MM.1S (cell line): ENCODE results near the gene EIF5.

Experiments
- CTCF ChIP-seq: fragments of 300-600 bp; sonication (generic); IDR thresholded peaks from 2 replicates; pipeline ENCODE4 v1.5.1; 2016; ENCODE audit warnings: antibody characterized with exemption, low read length, mixed read lengths
- EZH2phosphoT487 ChIP-seq: fragments of 300-600 bp; sonication (generic); IDR thresholded peaks from 2 replicates; pipeline ENCODE4 v1.6.1; 2018; ENCODE audit warnings: antibody characterized with exemption, low read length

- no peak for TF ChIP-seq EZH2phosphoT487
- no peak for TF ChIP-seq CTCF
These were observed 51.3 kb downstream of the EIF5 start, which contains the start of gene MARK3 for GRCh38 chr14:103385152-103385928.
